Measurements from ENCODE around the gene RBM8A. TPM values are rescaled to one million over a fixed set of nuclear protein-coding genes. Genes with fewer than 3 reads are reported as not detected.
A peak's percentile ranks its signal among the peaks of the same experiment; 100 is the strongest.

RBM8A gene
- total RNA-seq, 1 donor from 2014 or later, result 206 TPM

- Mint-ChIP-seq H3K4me1 (ENCODE audit: low read depth, unreplicated experiment) (peaks cover 11% of the 10 kb centered on the region), H3K4me3 (ENCODE audit: unreplicated experiment) (no peak overlapping the region), H3K36me3 (ENCODE audit: unreplicated experiment) (no peaks in the 10 kb centered on the region), H3K27ac (ENCODE audit: unreplicated experiment) (no peak overlapping the region), H3K27me3 (ENCODE audit: unreplicated experiment) (peaks cover 12% of the 10 kb centered on the region), H3K9me3 (ENCODE audit: unreplicated experiment) (no peaks in the 10 kb centered on the region)
- no peak for DNase-seq
- no peak for TF ChIP-seq CTCF (IDR thresholded peaks at IDR 0.05; ENCODE audit: partially characterized antibody, unreplicated experiment)
Observed at GRCh38 chr1:145889722-145890121, 37.6 kb downstream of the RBM8A start.

GRCh38 chr1:145887631-145888030 is 39.7 kb downstream of the RBM8A start:
- Mint-ChIP-seq H3K27me3 (ENCODE audit: unreplicated experiment) (peaks cover 16% of the 10 kb centered on the region), H3K4me3 (ENCODE audit: unreplicated experiment) (no peak overlapping the region), H3K4me1 (ENCODE audit: low read depth, unreplicated experiment) (peaks cover 13% of the 10 kb centered on the region), H3K27ac (ENCODE audit: unreplicated experiment) (no peak overlapping the region), H3K9me3 (ENCODE audit: unreplicated experiment) (no peaks in the 10 kb centered on the region), H3K36me3 (ENCODE audit: unreplicated experiment) (no peaks in the 10 kb centered on the region)
- no peak for TF ChIP-seq CTCF (IDR thresholded peaks at IDR 0.05; ENCODE audit: partially characterized antibody, unreplicated experiment)
- no peak for DNase-seq

- no peak for TF ChIP-seq CTCF (IDR thresholded peaks at IDR 0.05; ENCODE audit: partially characterized antibody, unreplicated experiment)
- Mint-ChIP-seq H3K27me3 (ENCODE audit: unreplicated experiment) (peaks cover 13% of the 10 kb centered on the region), H3K9me3 (ENCODE audit: unreplicated experiment) (no peaks in the 10 kb centered on the region), H3K4me1 (ENCODE audit: low read depth, unreplicated experiment) (peaks cover 9% of the 10 kb centered on the region), H3K27ac (ENCODE audit: unreplicated experiment) (no peak overlapping the region), H3K36me3 (ENCODE audit: unreplicated experiment) (no peaks in the 10 kb centered on the region), H3K4me3 (ENCODE audit: unreplicated experiment) (peak overlapping the region; percentile 88)
- DNase-seq, result no peak
Observed at GRCh38 chr1:145886816-145887215, 40.5 kb downstream of the RBM8A start.

- no peak for TF ChIP-seq CTCF (IDR thresholded peaks at IDR 0.05; ENCODE audit: partially characterized antibody, unreplicated experiment)
- no peaks in the 10 kb centered on the region for H3K36me3 Mint-ChIP-seq (ENCODE audit: unreplicated experiment)
- peaks cover 9% of the 10 kb centered on the region for H3K4me1 Mint-ChIP-seq (ENCODE audit: low read depth, unreplicated experiment)
- H3K4me3 Mint-ChIP-seq (ENCODE audit: unreplicated experiment), result peak overlapping the region; percentile 88
- no peaks in the 10 kb centered on the region for H3K9me3 Mint-ChIP-seq (ENCODE audit: unreplicated experiment)
- H3K27me3 Mint-ChIP-seq (ENCODE audit: unreplicated experiment), result peaks cover 13% of the 10 kb centered on the region
- H3K27ac Mint-ChIP-seq (ENCODE audit: unreplicated experiment), result peak overlapping the region; percentile 62
- DNase-seq, result no peak
Observed at GRCh38 chr1:145886390-145886789, 40.9 kb downstream of the RBM8A start.

GRCh38 chr1:145885738-145886287 is 41.5 kb downstream of the RBM8A start, which contains the start of gene ANKRD35:
Gene ANKRD35 (minus strand): TSS chr1:145885866. CDS start chr1:145885758, 108 bp downstream.
- Mint-ChIP-seq H3K27me3 (ENCODE audit: unreplicated experiment) (peaks cover 13% of the 10 kb centered on the region), H3K4me3 (ENCODE audit: unreplicated experiment) (peak within 1 kb of the TSS; percentile 88)

More at GRCh38 chr1:145885738-145886287, 41.5 kb downstream of the RBM8A start, which contains the start of gene ANKRD35:
- Mint-ChIP-seq H3K27ac (ENCODE audit: unreplicated experiment) (peak within 1 kb of the TSS; percentile 65), H3K4me1 (ENCODE audit: low read depth, unreplicated experiment) (peaks cover 9% of the 10 kb centered on the region), H3K9me3 (ENCODE audit: unreplicated experiment) (no peaks in the 10 kb centered on the region), H3K36me3 (ENCODE audit: unreplicated experiment) (no peaks in the 10 kb centered on the region)
- peak; percentile 86 for DNase-seq
- TF ChIP-seq CTCF (IDR thresholded peaks at IDR 0.05; ENCODE audit: partially characterized antibody, unreplicated experiment), result no peak
